ENCODE data around the gene KDM2B. TPM values are rescaled to one million over a fixed set of nuclear protein-coding genes. Genes with fewer than 3 reads are reported as not detected.

The KDM2B gene
- total RNA-seq, 1 donor from 2014 or later: 79.2 TPM

- Mint-ChIP-seq H3K27me3 (ENCODE audit: low read depth) (no peaks in the 10 kb centered on the region), H3K9me3 (no peaks in the 10 kb centered on the region), H3K27ac (ENCODE audit: unreplicated experiment) (peak overlapping the region; percentile 44), H3K4me3 (no peak overlapping the region), H3K36me3 (ENCODE audit: low read depth) (peaks cover 14% of the 10 kb centered on the region), H3K4me1 (no peaks in the 10 kb centered on the region)
- no peak for DNase-seq (ENCODE audit: low read depth, low spot score)
- TF ChIP-seq CTCF (conservative IDR thresholded peaks at IDR 0.05): no peak
Observed at GRCh38 chr12:121420109-121420508, 160.7 kb downstream of the KDM2B start.

- Mint-ChIP-seq H3K36me3 (ENCODE audit: low read depth) (peaks cover 11% of the 10 kb centered on the region), H3K27me3 (ENCODE audit: low read depth) (no peaks in the 10 kb centered on the region), H3K27ac (ENCODE audit: unreplicated experiment) (no peak overlapping the region), H3K4me1 (no peaks in the 10 kb centered on the region), H3K9me3 (no peaks in the 10 kb centered on the region), H3K4me3 (no peak overlapping the region)
- TF ChIP-seq CTCF (conservative IDR thresholded peaks at IDR 0.05): no peak
- DNase-seq (ENCODE audit: low read depth, low spot score): no peak
Observed at GRCh38 chr12:121417847-121418246, 163.0 kb downstream of the KDM2B start.

GRCh38 chr12:121413917-121414316 lies 166.9 kb downstream of the KDM2B start:
- peaks cover 5% of the 10 kb centered on the region for H3K36me3 Mint-ChIP-seq (ENCODE audit: low read depth)
- H3K27ac Mint-ChIP-seq (ENCODE audit: unreplicated experiment): no peak overlapping the region

GRCh38 chr12:121405211-121405610 lies 175.6 kb downstream of the KDM2B start:
- TF ChIP-seq CTCF (conservative IDR thresholded peaks at IDR 0.05): no peak
- H3K4me1 Mint-ChIP-seq: peaks cover 21% of the 10 kb centered on the region
- H3K4me3 Mint-ChIP-seq: no peak overlapping the region
- DNase-seq (ENCODE audit: low read depth, low spot score): no peak
- H3K9me3 Mint-ChIP-seq: no peaks in the 10 kb centered on the region
- H3K27ac Mint-ChIP-seq (ENCODE audit: unreplicated experiment): no peak overlapping the region
- H3K36me3 Mint-ChIP-seq (ENCODE audit: low read depth): peaks cover 5% of the 10 kb centered on the region
- H3K27me3 Mint-ChIP-seq (ENCODE audit: low read depth): no peaks in the 10 kb centered on the region

More at GRCh38 chr12:121413917-121414316, 166.9 kb downstream of the KDM2B start:
- no peaks in the 10 kb centered on the region for H3K27me3 Mint-ChIP-seq (ENCODE audit: low read depth)
- TF ChIP-seq CTCF (conservative IDR thresholded peaks at IDR 0.05): no peak
- peaks cover 4% of the 10 kb centered on the region for H3K4me1 Mint-ChIP-seq
- no peak overlapping the region for H3K4me3 Mint-ChIP-seq
- DNase-seq (ENCODE audit: low read depth, low spot score): no peak
- H3K9me3 Mint-ChIP-seq: no peaks in the 10 kb centered on the region

GRCh38 chr12:121404734-121405133 lies 176.1 kb downstream of the KDM2B start:
- Mint-ChIP-seq H3K27ac (ENCODE audit: unreplicated experiment) (no peak overlapping the region), H3K27me3 (ENCODE audit: low read depth) (no peaks in the 10 kb centered on the region), H3K4me1 (peaks cover 23% of the 10 kb centered on the region), H3K4me3 (no peak overlapping the region), H3K9me3 (no peaks in the 10 kb centered on the region), H3K36me3 (ENCODE audit: low read depth) (peaks cover 5% of the 10 kb centered on the region)
- TF ChIP-seq CTCF (conservative IDR thresholded peaks at IDR 0.05): no peak
- no peak for DNase-seq (ENCODE audit: low read depth, low spot score)

- no peak overlapping the region for H3K27ac Mint-ChIP-seq (ENCODE audit: unreplicated experiment)
- H3K4me1 Mint-ChIP-seq: peaks cover 31% of the 10 kb centered on the region
- H3K4me3 Mint-ChIP-seq: peak overlapping the region; percentile 28
- H3K36me3 Mint-ChIP-seq (ENCODE audit: low read depth): peaks cover 5% of the 10 kb centered on the region
- DNase-seq (ENCODE audit: low read depth, low spot score): no peak
- no peak for TF ChIP-seq CTCF (conservative IDR thresholded peaks at IDR 0.05)
- no peaks in the 10 kb centered on the region for H3K9me3 Mint-ChIP-seq
- H3K27me3 Mint-ChIP-seq (ENCODE audit: low read depth): no peaks in the 10 kb centered on the region
Observed at GRCh38 chr12:121403721-121404120, 177.1 kb downstream of the KDM2B start.

Data from neural crest cell (in vitro differentiated cells).